GM19395 (cell line): ENCODE measurements around the gene GABBR1.

ENCODE experiments used
- ATAC-seq: cut with Tn5 transposase; IDR thresholded peaks from one replicate; pipeline ENCODE4 v1.9.1; 2021; ENCODE audit warnings: mild to moderate bottlenecking, moderate library complexity; ENCODE audit not compliant: unreplicated experiment

The GABBR1 gene

GRCh38 chr6:29625337-29625930, 7.5 kb downstream of the GABBR1 start:
- no peak for ATAC-seq

- ATAC-seq: no peak
These were observed 8.4 kb downstream of the GABBR1 start for GRCh38 chr6:29624520-29624961.

GRCh38 chr6:29620630-29621029, 12.4 kb downstream of the GABBR1 start:
- no peak for ATAC-seq

- ATAC-seq: no peak
These were observed 13.3 kb downstream of the GABBR1 start for GRCh38 chr6:29619578-29620160.

- ATAC-seq: no peak
These were observed 15.0 kb downstream of the GABBR1 start for GRCh38 chr6:29617782-29618554.

- no peak for ATAC-seq
These were observed 21.6 kb downstream of the GABBR1 start for GRCh38 chr6:29611426-29611825.

GRCh38 chr6:29610540-29610939, 22.4 kb downstream of the GABBR1 start:
- ATAC-seq: no peak

GRCh38 chr6:29608131-29608530, 24.9 kb downstream of the GABBR1 start:
- no peak for ATAC-seq

- no peak for ATAC-seq
These were observed 29.1 kb downstream of the GABBR1 start for GRCh38 chr6:29603930-29604329.

- ATAC-seq: no peak
These were observed 29.5 kb downstream of the GABBR1 start for GRCh38 chr6:29603456-29603855.

- ATAC-seq: no peak
These were observed 30.2 kb downstream of the GABBR1 start for GRCh38 chr6:29602564-29603361.

- ATAC-seq: no peak
These were observed 34.7 kb downstream of the GABBR1 start for GRCh38 chr6:29598172-29598747.

GRCh38 chr6:29597184-29597583, 35.8 kb downstream of the GABBR1 start:
- no peak for ATAC-seq

- no peak for ATAC-seq
These were observed 36.5 kb downstream of the GABBR1 start for GRCh38 chr6:29596381-29596900.

- ATAC-seq: no peak
These were observed 39.7 kb downstream of the GABBR1 start for GRCh38 chr6:29593199-29593855.

GRCh38 chr6:29591677-29592076, 41.3 kb downstream of the GABBR1 start:
- ATAC-seq: no peak

- ATAC-seq: no peak
These were observed 42.7 kb downstream of the GABBR1 start for GRCh38 chr6:29590218-29590808.

GRCh38 chr6:29589423-29590048, 43.4 kb downstream of the GABBR1 start:
- no peak for ATAC-seq

GRCh38 chr6:29584821-29585220, 48.2 kb downstream of the GABBR1 start, which contains the start of gene OR2H2:
TSS of gene OR2H2 (plus strand) at chr6:29585121. CDS start at chr6:29587945, 2,824 bp downstream.
- no peak for ATAC-seq
